DMS53 treated with DMSO at 0.1 percent for 48 hours (cell line): ENCODE data around the gene RCSD1.

Experiments used
- DNase-seq: peaks from one replicate; lab custom pipeline; 2025; ENCODE audit not compliant: unreplicated experiment; lab: John Stamatoyannopoulos, UW

The RCSD1 gene

GRCh38 chr1:167640051-167640450, 10.0 kb downstream of the RCSD1 start:
- DNase-seq = no peak

GRCh38 chr1:167641786-167642500, 11.9 kb downstream of the RCSD1 start:
- no peak for DNase-seq

- no peak for DNase-seq
Observed at GRCh38 chr1:167642501-167642826, 12.4 kb downstream of the RCSD1 start.

GRCh38 chr1:167643441-167643840, 13.4 kb downstream of the RCSD1 start:
- DNase-seq = no peak

GRCh38 chr1:167644551-167644950, 14.5 kb downstream of the RCSD1 start:
- no peak for DNase-seq

GRCh38 chr1:167645140-167645541, 15.1 kb downstream of the RCSD1 start:
- no peak for DNase-seq

- no peak for DNase-seq
Observed at GRCh38 chr1:167645625-167646414, 15.8 kb downstream of the RCSD1 start.

- no peak for DNase-seq
Observed at GRCh38 chr1:167648252-167648849, 18.3 kb downstream of the RCSD1 start.

- DNase-seq = no peak
Observed at GRCh38 chr1:167648978-167649744, 19.1 kb downstream of the RCSD1 start.

GRCh38 chr1:167650269-167651160, 20.5 kb downstream of the RCSD1 start:
- DNase-seq = no peak

GRCh38 chr1:167651161-167651693, 21.2 kb downstream of the RCSD1 start:
- DNase-seq = no peak

GRCh38 chr1:167654975-167655575, 25.0 kb downstream of the RCSD1 start:
- no peak for DNase-seq

GRCh38 chr1:167656657-167657056, 26.6 kb downstream of the RCSD1 start:
- no peak for DNase-seq

- DNase-seq = no peak
Observed at GRCh38 chr1:167658574-167659328, 28.7 kb downstream of the RCSD1 start.

- no peak for DNase-seq
Observed at GRCh38 chr1:167659450-167659849, 29.4 kb downstream of the RCSD1 start.

- DNase-seq = no peak
Observed at GRCh38 chr1:167659881-167660280, 29.8 kb downstream of the RCSD1 start.

GRCh38 chr1:167661527-167662426, 31.7 kb downstream of the RCSD1 start:
- no peak for DNase-seq
